Left ventricle myocardium inferior (tissue), 1 donor: ENCODE measurements around the gene VILL. TPM values are rescaled to one million over a fixed set of nuclear protein-coding genes. Genes with fewer than 3 reads are reported as not detected.

Source experiments
- DNase-seq: peaks from one replicate; pipeline ENCODE4 v3.0.0-alpha.2; 2020
- H3K27ac ChIP-seq: fragments of 200-600 bp; replicated peaks from 2 replicates; pipeline ENCODE4 v1.8.0; 2021
- H3K27me3 ChIP-seq: fragments of 200-600 bp; 2 replicates; pipeline ENCODE4 v1.8.0; 2021; ENCODE audit warnings: low read depth
- H3K36me3 ChIP-seq: fragments of 200-600 bp; 2 replicates; pipeline ENCODE4 v1.8.0; 2021
- H3K4me1 ChIP-seq: fragments of 200-600 bp; 2 replicates; pipeline ENCODE4 v1.8.0; 2021
- H3K4me3 ChIP-seq: fragments of 200-600 bp; 2 replicates; pipeline ENCODE4 v1.8.0; 2021; ENCODE audit warnings: mild to moderate bottlenecking, moderate library complexity
- H3K9me3 ChIP-seq: fragments of 200-600 bp; replicated peaks from 2 replicates; pipeline ENCODE4 v1.8.0; 2021
- CTCF ChIP-seq: fragments of 200-600 bp; IDR thresholded peaks from 2 replicates; pipeline ENCODE4 v1.8.0; 2021; ENCODE audit warnings: antibody characterized with exemption, mild to moderate bottlenecking, borderline replicate concordance
- intact Hi-C: fragments of 100-400 bp; cut with micrococcal nuclease; formaldehyde crosslinking; loops from one replicate; pipeline ENCODE4 v1.11.0; 2022
- total RNA-seq: library from RNA; stranded (reverse); fragmentation: NEBNext Ultra II Directional; extraction: Animal tissue kit (Norgen Biotek cat#: 25700); gene quantifications from one replicate; pipeline ENCODE4 v1.2.1, GENCODE V29; 2021
- donor health status: DM: no; HTN: yes; CAD: no; lungs with severe emphysema.

The VILL gene
- total RNA-seq, 1 donor from 2014 or later: 3.6 TPM

- Histone ChIP-seq H3K27me3 (no peaks in the 10 kb centered on the region), H3K4me1 (peaks cover 14% of the 10 kb centered on the region), H3K36me3 (peaks cover 51% of the 10 kb centered on the region), H3K4me3 (no peak overlapping the region), H3K27ac (peak overlapping the region; percentile 13), H3K9me3 (no peaks in the 10 kb centered on the region)
- TF ChIP-seq CTCF: peak; percentile 85
- intact Hi-C loops: no loop called here
- DNase-seq: peak; percentile 46
Observed at GRCh38 chr3:37974121-37975083, 16.2 kb upstream of the VILL start.

- Histone ChIP-seq H3K9me3 (no peaks in the 10 kb centered on the region), H3K4me1 (peaks cover 4% of the 10 kb centered on the region), H3K4me3 (no peak overlapping the region), H3K27me3 (no peaks in the 10 kb centered on the region), H3K36me3 (peaks cover 54% of the 10 kb centered on the region), H3K27ac (no peak overlapping the region)
- no peak for TF ChIP-seq CTCF
- no peak for DNase-seq
- intact Hi-C loops: no loop called here
Observed at GRCh38 chr3:37979541-37980461, 10.8 kb upstream of the VILL start.

- H3K4me3 ChIP-seq: no peak overlapping the region
- intact Hi-C loops: no loop called here
- no peak for TF ChIP-seq CTCF
- peaks cover 48% of the 10 kb centered on the region for H3K36me3 ChIP-seq
- peaks cover 10% of the 10 kb centered on the region for H3K4me1 ChIP-seq
- no peak overlapping the region for H3K27ac ChIP-seq
- DNase-seq: no peak
- no peaks in the 10 kb centered on the region for H3K9me3 ChIP-seq
- H3K27me3 ChIP-seq: no peaks in the 10 kb centered on the region
Observed at GRCh38 chr3:37980462-37981347, 9.9 kb upstream of the VILL start.

GRCh38 chr3:37981348-37981664 is 9.3 kb upstream of the VILL start:
- Histone ChIP-seq H3K27me3 (no peaks in the 10 kb centered on the region), H3K9me3 (no peaks in the 10 kb centered on the region), H3K4me3 (no peak overlapping the region), H3K27ac (no peak overlapping the region), H3K4me1 (peaks cover 16% of the 10 kb centered on the region), H3K36me3 (peaks cover 42% of the 10 kb centered on the region)
- intact Hi-C loops: no loop called here
- no peak for TF ChIP-seq CTCF
- DNase-seq: no peak

- Histone ChIP-seq H3K27ac (no peak overlapping the region), H3K36me3 (peaks cover 32% of the 10 kb centered on the region), H3K4me3 (no peak overlapping the region), H3K4me1 (peaks cover 22% of the 10 kb centered on the region), H3K27me3 (no peaks in the 10 kb centered on the region), H3K9me3 (no peaks in the 10 kb centered on the region)
- TF ChIP-seq CTCF: no peak
- no peak for DNase-seq
- intact Hi-C loops: no loop called here
Observed at GRCh38 chr3:37982331-37982730, 8.3 kb upstream of the VILL start.
